ENCODE measurements around the gene LPIN2. TPM values are rescaled to one million over a fixed set of nuclear protein-coding genes. Genes with fewer than 3 reads are reported as not detected.

Gene LPIN2
- total and polyA plus RNA-seq, 2 experiments from 2014 or later, result 19.5 to 33.9 TPM

- Histone ChIP-seq H3K9ac (no peak overlapping the region), H3K4me1 (ENCODE audit: insufficient read depth) (no peaks in the 10 kb centered on the region), H3K79me2 (ENCODE audit: insufficient read depth) (no peaks in the 10 kb centered on the region), H4K20me1 (ENCODE audit: insufficient read depth) (no peaks in the 10 kb centered on the region), H3K4me3 (no peak overlapping the region), H3K4me2 (ENCODE audit: unreplicated experiment) (no peak overlapping the region), H3K36me3 (ENCODE audit: low read depth) (no peaks in the 10 kb centered on the region), H3K27ac (no peak overlapping the region), H3K9me2 (ENCODE audit: insufficient read depth) (no peaks in the 10 kb centered on the region), H3K9me3 (ENCODE audit: low read depth) (no peaks in the 10 kb centered on the region), H2AFZ (no peak overlapping the region), H3K27me3 (replicated peaks; ENCODE audit: insufficient read depth) (0 out of 2 replicates have a peak, but pooled peaks cover 4% of the 10 kb centered on the region), H3F3A (ENCODE audit: insufficient read depth) (no peaks in the 10 kb centered on the region)
- no peak for DNase-seq
- in situ Hi-C loops (cut with MboI), result no loop called here
- no peak for TF ChIP-seq EZH2phosphoT487 (IDR thresholded peaks at IDR 0.05; ENCODE audit: insufficient read depth, low read depth)
- TF ChIP-seq EZH2 (IDR thresholded peaks at IDR 0.05; ENCODE audit: insufficient read depth, poor library complexity, severe bottlenecking), result no peak
- WGBS, 2 experiments (ENCODE audit: low coverage in 1 of 2, low lambda C conversion rate in 2 of 2, missing lambda C conversion rate in 2 of 2), result 53 to 61% methylated on average over 3 of the region's 3 CpGs
Observed at GRCh38 chr18:3059272-3059671, 46.3 kb upstream of the LPIN2 start.

GRCh38 chr18:3058328-3059191 is 45.6 kb upstream of the LPIN2 start:
- no peaks in the 10 kb centered on the region for H3K4me1 ChIP-seq (ENCODE audit: insufficient read depth)
- H3K27me3 ChIP-seq (replicated peaks; ENCODE audit: insufficient read depth), result 0 out of 2 replicates have a peak, but pooled peaks cover 4% of the 10 kb centered on the region
- H2AFZ ChIP-seq, result no peak overlapping the region; the same call in 1 of the 2 replicates
- in situ Hi-C loops (cut with MboI), result no loop called here
- no peaks in the 10 kb centered on the region for H3K9me3 ChIP-seq (ENCODE audit: low read depth)
- no peaks in the 10 kb centered on the region for H3K36me3 ChIP-seq (ENCODE audit: low read depth)
- no peaks in the 10 kb centered on the region for H3K9me2 ChIP-seq (ENCODE audit: insufficient read depth)
- no peak overlapping the region for H3K9ac ChIP-seq
- H4K20me1 ChIP-seq (ENCODE audit: insufficient read depth), result no peaks in the 10 kb centered on the region
- DNase-seq, result no peak
- H3K4me2 ChIP-seq (ENCODE audit: unreplicated experiment), result no peak overlapping the region
- WGBS, 2 experiments (ENCODE audit: low coverage in 1 of 2, low lambda C conversion rate in 2 of 2, missing lambda C conversion rate in 2 of 2), result 75 to 76% methylated on average over 6 of the region's 6 CpGs
- TF ChIP-seq EZH2 (IDR thresholded peaks at IDR 0.05; ENCODE audit: insufficient read depth, poor library complexity, severe bottlenecking) (no peak), EZH2phosphoT487 (IDR thresholded peaks at IDR 0.05; ENCODE audit: insufficient read depth, low read depth) (no peak)
- no peaks in the 10 kb centered on the region for H3K79me2 ChIP-seq (ENCODE audit: insufficient read depth)
- no peaks in the 10 kb centered on the region for H3F3A ChIP-seq (ENCODE audit: insufficient read depth)
- no peak overlapping the region for H3K4me3 ChIP-seq
- H3K27ac ChIP-seq, result no peak overlapping the region

- Histone ChIP-seq H4K20me1 (ENCODE audit: insufficient read depth) (no peaks in the 10 kb centered on the region), H3K79me2 (ENCODE audit: insufficient read depth) (no peaks in the 10 kb centered on the region), H3K4me1 (ENCODE audit: insufficient read depth) (no peaks in the 10 kb centered on the region), H2AFZ (no peak overlapping the region), H3K9me3 (ENCODE audit: low read depth) (no peaks in the 10 kb centered on the region), H3K27me3 (replicated peaks; ENCODE audit: insufficient read depth) (0 out of 2 replicates have a peak, but pooled peaks cover 4% of the 10 kb centered on the region), H3K4me3 (no peak overlapping the region), H3K36me3 (ENCODE audit: low read depth) (no peaks in the 10 kb centered on the region), H3K9ac (no peak overlapping the region), H3K27ac (no peak overlapping the region), H3K9me2 (ENCODE audit: insufficient read depth) (no peaks in the 10 kb centered on the region), H3F3A (ENCODE audit: insufficient read depth) (no peaks in the 10 kb centered on the region), H3K4me2 (ENCODE audit: unreplicated experiment) (no peak overlapping the region)
- TF ChIP-seq EZH2 (IDR thresholded peaks at IDR 0.05; ENCODE audit: insufficient read depth, poor library complexity, severe bottlenecking) (no peak), EZH2phosphoT487 (IDR thresholded peaks at IDR 0.05; ENCODE audit: insufficient read depth, low read depth) (no peak)
- DNase-seq, result no peak
- 59 to 60% methylated on average over 4 of the region's 4 CpGs for WGBS, 2 experiments (ENCODE audit: low coverage in 1 of 2, low lambda C conversion rate in 2 of 2, missing lambda C conversion rate in 2 of 2)
- in situ Hi-C loops (cut with MboI), result no loop called here
Observed at GRCh38 chr18:3057526-3057925, 44.6 kb upstream of the LPIN2 start.

- Histone ChIP-seq H3K4me3 (no peak overlapping the region), H3K9me3 (ENCODE audit: low read depth) (no peaks in the 10 kb centered on the region), H3K27me3 (replicated peaks; ENCODE audit: insufficient read depth) (0 out of 2 replicates have a peak, but pooled peaks cover 4% of the 10 kb centered on the region), H3K9me2 (ENCODE audit: insufficient read depth) (no peaks in the 10 kb centered on the region), H4K20me1 (ENCODE audit: insufficient read depth) (no peaks in the 10 kb centered on the region), H3K36me3 (ENCODE audit: low read depth) (no peaks in the 10 kb centered on the region), H3K9ac (no peak overlapping the region), H2AFZ (no peak overlapping the region), H3K4me2 (ENCODE audit: unreplicated experiment) (no peak overlapping the region), H3K4me1 (ENCODE audit: insufficient read depth) (no peaks in the 10 kb centered on the region), H3K79me2 (ENCODE audit: insufficient read depth) (no peaks in the 10 kb centered on the region), H3F3A (ENCODE audit: insufficient read depth) (no peaks in the 10 kb centered on the region), H3K27ac (no peak overlapping the region)
- no peak for DNase-seq
- in situ Hi-C loops (cut with MboI), result no loop called here
- TF ChIP-seq EZH2phosphoT487 (IDR thresholded peaks at IDR 0.05; ENCODE audit: insufficient read depth, low read depth) (no peak), EZH2 (IDR thresholded peaks at IDR 0.05; ENCODE audit: insufficient read depth, poor library complexity, severe bottlenecking) (no peak)
- 79 to 80% methylated on average over 9 of the region's 9 CpGs for WGBS, 2 experiments (ENCODE audit: low coverage in 1 of 2, low lambda C conversion rate in 2 of 2, missing lambda C conversion rate in 2 of 2)
Observed at GRCh38 chr18:3056311-3056710, 43.4 kb upstream of the LPIN2 start.
